ENCODE data around the gene IFNGR1. TPM values are rescaled to one million over a fixed set of nuclear protein-coding genes. Genes with fewer than 3 reads are reported as not detected.

Gene IFNGR1
- total RNA-seq, 1 donor from 2014 or later, result 22.5 TPM

GRCh38 chr6:137181891-137182653 lies 37.1 kb downstream of the IFNGR1 start:
- intact Hi-C loops (cut with micrococcal nuclease), result no loop called here

- intact Hi-C loops (cut with micrococcal nuclease), result no loop called here
These were observed 41.6 kb downstream of the IFNGR1 start for GRCh38 chr6:137177611-137178010.

GRCh38 chr6:137176729-137177128 lies 42.5 kb downstream of the IFNGR1 start:
- intact Hi-C loops (cut with micrococcal nuclease), result no loop called here

GRCh38 chr6:137175868-137176245 lies 43.3 kb downstream of the IFNGR1 start:
- intact Hi-C loops (cut with micrococcal nuclease), result no loop called here

- intact Hi-C loops (cut with micrococcal nuclease), result no loop called here
These were observed 43.9 kb downstream of the IFNGR1 start for GRCh38 chr6:137175157-137175867.

GRCh38 chr6:137173501-137173900 lies 45.7 kb downstream of the IFNGR1 start, which contains the start of gene IL22RA2:
Gene IL22RA2 (minus strand): TSS chr6:137173644. CDS start chr6:137161749, 11,895 bp downstream.
- intact Hi-C loops (cut with micrococcal nuclease), result no loop called here

GRCh38 chr6:137172734-137173431 lies 46.3 kb downstream of the IFNGR1 start:
- intact Hi-C loops (cut with micrococcal nuclease), result no loop called here

GRCh38 chr6:137171824-137172733 lies 47.1 kb downstream of the IFNGR1 start:
- intact Hi-C loops (cut with micrococcal nuclease), result no loop called here

- intact Hi-C loops (cut with micrococcal nuclease), result no loop called here
These were observed 48.2 kb downstream of the IFNGR1 start for GRCh38 chr6:137171053-137171374.

- intact Hi-C loops (cut with micrococcal nuclease), result no loop called here
These were observed 48.7 kb downstream of the IFNGR1 start for GRCh38 chr6:137170266-137171052.

GRCh38 chr6:137167702-137168377 lies 51.3 kb downstream of the IFNGR1 start:
- intact Hi-C loops (cut with micrococcal nuclease), result loop anchor here (2.0 kb wide), 1 partner anchor 73 kb away; no protein-coding TSS in a partner anchor

- intact Hi-C loops (cut with micrococcal nuclease), result loop anchor here (2.0 kb wide), 1 partner anchor 72 kb away; no protein-coding TSS in a partner anchor
These were observed 52.7 kb downstream of the IFNGR1 start for GRCh38 chr6:137166247-137167098.

- intact Hi-C loops (cut with micrococcal nuclease), result loop anchor here (1.0 to 2.0 kb wide), 2 partner anchors 10 to 71 kb away; no protein-coding TSS in a partner anchor
These were observed 53.6 kb downstream of the IFNGR1 start for GRCh38 chr6:137165375-137166246.

GRCh38 chr6:137163732-137164318 lies 55.4 kb downstream of the IFNGR1 start:
- intact Hi-C loops (cut with micrococcal nuclease), result no loop called here

GRCh38 chr6:137162692-137163306 lies 56.4 kb downstream of the IFNGR1 start:
- intact Hi-C loops (cut with micrococcal nuclease), result no loop called here

GRCh38 chr6:137161949-137162348 lies 57.2 kb downstream of the IFNGR1 start:
- intact Hi-C loops (cut with micrococcal nuclease), result no loop called here

- intact Hi-C loops (cut with micrococcal nuclease), result no loop called here
These were observed 58.4 kb downstream of the IFNGR1 start for GRCh38 chr6:137160763-137161162.
